Uterus (tissue), 4 donors: ENCODE data around the gene THSD7B. TPM values are rescaled to one million over a fixed set of nuclear protein-coding genes. Genes with fewer than 3 reads are reported as not detected.

Source experiments
- DNase-seq, 2 donors: peaks; one replicate each; pipeline ENCODE4 v3.0.0-alpha.2; 2019 to 2020
- H3K27ac ChIP-seq, 2 donors: fragments of 200-600 bp; sonication (generic); 1 replicate in 1 of 2; 2 replicates in 1 of 2; pipeline ENCODE4 v1.5.1; 2016 to 2018
- H3K27me3 ChIP-seq, 2 donors: fragments of 200-600 bp; sonication (generic); one replicate each; pipeline ENCODE4 v1.5.1; 2018 to 2019; ENCODE audit warnings: control low read depth in 1 of 2
- H3K36me3 ChIP-seq, 2 donors: fragments of 200-600 bp; sonication (generic); one replicate each; pipeline ENCODE4 v1.5.1; 2019; ENCODE audit warnings: control low read depth in 1 of 2
- H3K4me1 ChIP-seq, 2 donors: fragments of 200-600 bp; sonication (generic); one replicate each; pipeline ENCODE4 v1.5.1; 2018 to 2019; ENCODE audit warnings: control low read depth in 1 of 2
- H3K4me3 ChIP-seq, 2 donors: fragments of 200-600 bp; sonication (generic); 1 replicate in 1 of 2; 2 replicates in 1 of 2; pipeline ENCODE4 v1.5.1; 2018 to 2019; ENCODE audit warnings: mild to moderate bottlenecking in 1 of 2
- H3K9me3 ChIP-seq, 2 donors: fragments of 200-600 bp; sonication (generic); one replicate each; pipeline ENCODE4 v1.5.1; 2019; ENCODE audit warnings: control low read depth in 1 of 2
- POLR2A ChIP-seq, 2 donors: fragments of 450-650 bp; IDR thresholded peaks; one replicate each; pipeline ENCODE4 v1.6.1; 2016; ENCODE audit warnings: antibody characterized with exemption in 2 of 2, mild to moderate bottlenecking in 1 of 2, moderate library complexity in 1 of 2
- intact Hi-C: fragments of 100-400 bp; cut with DNase I; formaldehyde crosslinking; loops from one replicate; pipeline ENCODE4 v1.15.1; 2023; ENCODE audit warnings: low total_unique reads
- total RNA-seq, 4 donors: library from RNA; depleted of rRNA in 3 of 4; stranded (reverse); fragments of >200 nt in 3 of 4; gene quantifications; one replicate each; pipeline versions ENCODE4 v1.1.0 to v1.2.4, GENCODE V29; 2014 to 2023
- TF ChIP-seq, protein P1 (sequence below), 4 experiments: fragments of 200-600 bp in 2 of 4; fragments of 450-650 bp in 2 of 4; sonication (generic) in 2 of 4; IDR thresholded peaks; one replicate each; pipeline ENCODE4 v1.5.1; 2016 to 2019; ENCODE audit warnings: antibody characterized with exemption in 4 of 4, mild to moderate bottlenecking in 2 of 4, moderate library complexity in 1 of 4
- donor health status: DM: yes; HTN: yes; CAD: no.

The THSD7B gene
- total RNA-seq, 4 donors from 2014 or later, result 0.26 to 9.6 (median 0.67) TPM; not detected in 1

DNA sequence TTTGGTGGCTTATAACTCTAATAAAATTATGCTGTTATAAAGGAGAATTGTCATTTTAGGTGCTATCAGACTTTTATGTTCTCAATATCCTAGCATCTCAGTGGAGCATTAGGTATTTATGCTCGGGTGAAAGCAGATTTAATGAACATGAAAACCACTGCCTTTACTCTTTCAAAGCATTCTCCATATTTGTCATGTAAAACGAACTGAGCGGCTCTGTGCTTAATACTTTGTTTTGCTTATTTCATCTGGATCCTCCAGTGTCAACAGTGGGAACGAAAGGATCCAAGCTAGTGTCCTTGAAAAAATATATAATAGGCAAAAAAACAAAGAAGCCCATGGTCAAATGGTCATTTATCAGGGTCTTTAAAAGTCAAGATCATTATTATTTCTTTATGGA, 53.5 kb downstream of the THSD7B start:
- H3K4me1 ChIP-seq, result no peaks in the 10 kb centered on the region
- H3K36me3 ChIP-seq, result no peaks in the 10 kb centered on the region
- H3K4me3 ChIP-seq, result no peak overlapping the region
- intact Hi-C loops, result no loop called here
- H3K27me3 ChIP-seq, result no peaks in the 10 kb centered on the region
- TF ChIP-seq, protein P1, sequence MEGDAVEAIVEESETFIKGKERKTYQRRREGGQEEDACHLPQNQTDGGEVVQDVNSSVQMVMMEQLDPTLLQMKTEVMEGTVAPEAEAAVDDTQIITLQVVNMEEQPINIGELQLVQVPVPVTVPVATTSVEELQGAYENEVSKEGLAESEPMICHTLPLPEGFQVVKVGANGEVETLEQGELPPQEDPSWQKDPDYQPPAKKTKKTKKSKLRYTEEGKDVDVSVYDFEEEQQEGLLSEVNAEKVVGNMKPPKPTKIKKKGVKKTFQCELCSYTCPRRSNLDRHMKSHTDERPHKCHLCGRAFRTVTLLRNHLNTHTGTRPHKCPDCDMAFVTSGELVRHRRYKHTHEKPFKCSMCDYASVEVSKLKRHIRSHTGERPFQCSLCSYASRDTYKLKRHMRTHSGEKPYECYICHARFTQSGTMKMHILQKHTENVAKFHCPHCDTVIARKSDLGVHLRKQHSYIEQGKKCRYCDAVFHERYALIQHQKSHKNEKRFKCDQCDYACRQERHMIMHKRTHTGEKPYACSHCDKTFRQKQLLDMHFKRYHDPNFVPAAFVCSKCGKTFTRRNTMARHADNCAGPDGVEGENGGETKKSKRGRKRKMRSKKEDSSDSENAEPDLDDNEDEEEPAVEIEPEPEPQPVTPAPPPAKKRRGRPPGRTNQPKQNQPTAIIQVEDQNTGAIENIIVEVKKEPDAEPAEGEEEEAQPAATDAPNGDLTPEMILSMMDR (IDR thresholded peaks at IDR 0.05), result no peak
- no peak for TF ChIP-seq POLR2A (IDR thresholded peaks at IDR 0.05)
- no peaks in the 10 kb centered on the region for H3K9me3 ChIP-seq
- DNase-seq, result no peak
- H3K27ac ChIP-seq, result no peak overlapping the region

DNA sequence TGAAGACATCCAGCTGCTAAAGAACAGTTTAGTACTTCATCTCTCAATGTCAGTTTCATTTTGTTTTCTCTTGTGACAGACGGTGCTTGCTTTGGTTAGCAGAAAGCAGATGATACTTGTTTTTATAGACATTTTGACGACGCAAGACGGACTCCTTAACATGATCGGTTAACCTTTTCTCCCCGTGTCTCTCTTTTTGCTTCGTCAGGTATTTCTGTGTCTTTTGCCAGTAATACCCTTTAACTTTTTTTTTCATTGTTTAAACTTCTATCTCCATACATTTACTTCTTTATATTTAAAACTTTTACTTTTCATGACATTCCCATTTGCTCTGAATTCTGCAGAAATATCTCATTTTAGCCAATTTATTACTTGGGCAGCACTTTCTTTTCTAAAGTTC, 57.9 kb downstream of the THSD7B start:
- Histone ChIP-seq H3K4me1 (no peaks in the 10 kb centered on the region), H3K27me3 (no peaks in the 10 kb centered on the region), H3K9me3 (no peaks in the 10 kb centered on the region), H3K4me3 (no peak overlapping the region), H3K36me3 (no peaks in the 10 kb centered on the region), H3K27ac (no peak overlapping the region)
- intact Hi-C loops, result no loop called here
- no peak for DNase-seq
- TF ChIP-seq, protein P1 (IDR thresholded peaks at IDR 0.05), result no peak
- TF ChIP-seq POLR2A (IDR thresholded peaks at IDR 0.05), result no peak

DNA sequence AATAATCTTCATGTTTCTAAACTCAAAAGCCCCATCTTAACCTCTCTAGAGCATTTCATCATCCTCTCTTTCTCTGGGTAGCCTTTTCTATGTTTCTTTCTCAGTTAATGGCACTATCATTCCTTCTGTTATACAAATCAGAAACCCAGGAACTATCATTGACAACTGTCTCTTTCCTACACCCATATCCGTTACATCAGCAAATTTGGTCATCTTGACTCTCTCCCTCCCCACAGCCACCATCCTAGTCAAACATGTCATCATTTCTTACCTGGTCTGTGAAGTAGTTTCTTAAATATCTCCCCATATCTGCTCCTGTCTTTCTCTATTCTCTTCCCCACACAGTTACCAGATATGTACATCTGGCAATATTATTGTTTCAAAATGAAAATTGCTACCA, 62.8 kb downstream of the THSD7B start:
- H3K27ac ChIP-seq, result no peak overlapping the region
- H3K9me3 ChIP-seq, result no peaks in the 10 kb centered on the region
- no peak for DNase-seq
- H3K4me3 ChIP-seq, result no peak overlapping the region
- intact Hi-C loops, result no loop called here
- no peaks in the 10 kb centered on the region for H3K4me1 ChIP-seq
- TF ChIP-seq, protein P1 (IDR thresholded peaks at IDR 0.05), result no peak
- no peak for TF ChIP-seq POLR2A (IDR thresholded peaks at IDR 0.05)
- H3K27me3 ChIP-seq, result no peaks in the 10 kb centered on the region
- H3K36me3 ChIP-seq, result no peaks in the 10 kb centered on the region

DNA sequence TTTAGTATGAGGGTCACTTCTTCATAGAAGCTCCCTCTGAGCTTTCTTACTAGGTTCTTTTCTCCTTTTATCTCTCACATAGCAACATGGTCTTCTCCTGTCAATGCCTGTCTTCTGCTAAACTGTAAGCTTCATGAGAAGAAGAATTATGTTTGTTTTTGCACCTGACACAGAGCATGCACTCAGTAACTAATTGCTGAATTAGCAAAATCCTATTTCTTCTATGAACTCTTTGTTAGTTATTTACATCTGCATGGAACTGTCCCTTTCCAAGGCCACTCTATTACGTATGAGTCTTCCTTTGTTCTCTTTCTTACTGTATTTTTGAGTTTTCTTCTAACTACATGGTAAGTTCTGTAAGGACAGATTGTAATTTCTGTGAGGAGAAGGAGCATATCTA, 63.4 kb downstream of the THSD7B start:
- intact Hi-C loops, result no loop called here
- no peaks in the 10 kb centered on the region for H3K9me3 ChIP-seq
- H3K4me1 ChIP-seq, result no peaks in the 10 kb centered on the region
- TF ChIP-seq, protein P1 (IDR thresholded peaks at IDR 0.05), result no peak
- TF ChIP-seq POLR2A (IDR thresholded peaks at IDR 0.05), result no peak
- H3K36me3 ChIP-seq, result no peaks in the 10 kb centered on the region
- H3K27ac ChIP-seq, result no peak overlapping the region
- H3K27me3 ChIP-seq, result no peaks in the 10 kb centered on the region
- no peak overlapping the region for H3K4me3 ChIP-seq
- no peak for DNase-seq

DNA sequence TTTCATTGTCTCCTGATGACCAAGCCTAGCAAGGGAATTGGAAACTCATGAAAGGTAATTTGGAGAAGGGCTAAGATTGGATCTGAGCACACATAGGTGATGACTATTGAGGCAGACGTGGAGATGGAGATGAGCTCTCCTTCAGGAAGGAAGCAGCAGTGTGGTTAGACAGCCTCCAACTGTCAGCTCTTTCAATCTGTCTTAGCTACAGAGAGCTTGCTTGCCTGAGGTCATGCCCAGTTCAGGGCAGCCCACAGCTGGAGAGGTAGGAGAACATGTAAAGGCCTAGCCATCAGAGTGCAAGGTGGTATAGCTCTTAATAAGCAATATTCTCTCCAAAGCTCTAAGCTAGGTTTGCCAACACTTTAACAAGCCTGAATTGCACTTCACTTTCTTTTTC, 79.2 kb downstream of the THSD7B start:
- no peak for DNase-seq
- H3K36me3 ChIP-seq, result no peaks in the 10 kb centered on the region
- no peak overlapping the region for H3K27ac ChIP-seq
- no peaks in the 10 kb centered on the region for H3K27me3 ChIP-seq
- TF ChIP-seq, protein P1 (IDR thresholded peaks at IDR 0.05), result no peak
- TF ChIP-seq POLR2A (IDR thresholded peaks at IDR 0.05), result no peak
- H3K9me3 ChIP-seq, result no peaks in the 10 kb centered on the region
- H3K4me3 ChIP-seq, result no peak overlapping the region
- no peaks in the 10 kb centered on the region for H3K4me1 ChIP-seq
- intact Hi-C loops, result no loop called here
